AG09309 (cell line): ENCODE measurements around the gene ZNF423.

ENCODE experiments used
- DNase-seq: peaks from one replicate; pipeline ENCODE4 v3.0.0-alpha.2; 2010; ENCODE audit warnings: low read depth
- H3K4me3 ChIP-seq: 2 replicates; pipeline ENCODE4 v1.5.1; 2011; ENCODE audit warnings: mild to moderate bottlenecking, low read depth, low read length, moderate library complexity; ENCODE audit not compliant: control insufficient read depth
- CTCF ChIP-seq: IDR thresholded peaks from 2 replicates; pipeline ENCODE4 v1.5.1; 2011; ENCODE audit warnings: mild to moderate bottlenecking, low read depth, low read length, inconsistent platforms; ENCODE audit not compliant: insufficient read depth, control insufficient read depth; ENCODE audit errors: missing control alignments

The ZNF423 gene

GRCh38 chr16:49827805-49828438, 28.0 kb downstream of the ZNF423 start:
- H3K4me3 ChIP-seq = no peak overlapping the region
- no peak for TF ChIP-seq CTCF
- DNase-seq = no peak

- no peak overlapping the region for H3K4me3 ChIP-seq
- TF ChIP-seq CTCF = no peak
- DNase-seq = no peak
These were observed 29.4 kb downstream of the ZNF423 start for GRCh38 chr16:49826515-49826914.

- H3K4me3 ChIP-seq = no peak overlapping the region
- no peak for TF ChIP-seq CTCF
- DNase-seq = no peak
These were observed 30.9 kb downstream of the ZNF423 start for GRCh38 chr16:49825041-49825440.

- DNase-seq = no peak
- no peak overlapping the region for H3K4me3 ChIP-seq
- TF ChIP-seq CTCF = no peak
These were observed 31.3 kb downstream of the ZNF423 start for GRCh38 chr16:49824593-49824992.

GRCh38 chr16:49822649-49823370, 33.1 kb downstream of the ZNF423 start:
- H3K4me3 ChIP-seq = no peak overlapping the region
- DNase-seq = no peak
- no peak for TF ChIP-seq CTCF

- no peak for DNase-seq
- no peak for TF ChIP-seq CTCF
- H3K4me3 ChIP-seq = no peak overlapping the region
These were observed 34.2 kb downstream of the ZNF423 start for GRCh38 chr16:49821614-49822282.
